OCI-LY3 (cell line): Measurements from ENCODE around the gene XRCC2.

Source experiments
- CTCF ChIP-seq: fragments of 200-600, 300-600 bp; sonication (generic); IDR thresholded peaks from 2 replicates; pipeline ENCODE4 v1.5.1; 2014; ENCODE audit warnings: antibody characterized with exemption, low read length, low read depth
- EZH2phosphoT487 ChIP-seq: fragments of 200-600 bp; shearing (Covaris generic); IDR thresholded peaks from 2 replicates; pipeline ENCODE4 v1.6.1; 2018; ENCODE audit warnings: antibody characterized with exemption, mixed run types, low read depth

DNA sequence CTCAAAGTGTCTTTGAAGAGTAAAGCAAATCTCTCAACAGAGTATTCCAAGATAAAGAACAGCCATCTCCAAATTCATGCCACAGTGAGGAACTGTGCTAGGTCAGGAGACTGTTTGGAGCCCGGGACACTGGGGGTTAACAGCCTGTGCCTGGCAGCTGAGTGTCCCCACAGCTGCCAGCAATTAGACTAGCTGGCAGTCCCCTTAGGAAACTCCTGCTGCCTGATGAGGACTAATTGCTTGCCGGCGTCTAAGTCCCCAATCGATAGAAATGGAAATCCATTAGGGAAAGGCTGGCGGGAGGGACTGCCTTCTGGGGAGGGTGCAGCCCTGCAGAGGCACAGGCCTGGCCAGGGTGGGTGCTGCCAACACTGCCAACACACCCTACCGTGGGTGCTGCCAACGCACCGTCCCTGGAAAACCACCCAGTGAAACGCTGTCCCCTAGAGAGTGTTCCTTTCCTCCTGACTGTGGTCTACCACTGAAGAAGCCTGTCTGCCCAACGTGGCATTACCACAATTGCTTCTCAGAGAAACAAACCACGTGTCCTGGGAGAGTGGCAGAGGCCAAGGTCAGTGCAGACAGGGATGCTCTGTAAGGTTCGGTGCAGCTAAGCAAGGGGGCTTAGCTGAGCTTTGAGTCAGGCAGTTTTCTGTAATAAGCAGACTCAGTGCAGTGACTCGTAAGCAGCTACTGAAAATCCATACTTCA lies 60.8 kb downstream of the XRCC2 start:
- TF ChIP-seq CTCF (no peak), EZH2phosphoT487 (no peak)
